ENCODE data around the gene NDUFAF8.

DNA sequence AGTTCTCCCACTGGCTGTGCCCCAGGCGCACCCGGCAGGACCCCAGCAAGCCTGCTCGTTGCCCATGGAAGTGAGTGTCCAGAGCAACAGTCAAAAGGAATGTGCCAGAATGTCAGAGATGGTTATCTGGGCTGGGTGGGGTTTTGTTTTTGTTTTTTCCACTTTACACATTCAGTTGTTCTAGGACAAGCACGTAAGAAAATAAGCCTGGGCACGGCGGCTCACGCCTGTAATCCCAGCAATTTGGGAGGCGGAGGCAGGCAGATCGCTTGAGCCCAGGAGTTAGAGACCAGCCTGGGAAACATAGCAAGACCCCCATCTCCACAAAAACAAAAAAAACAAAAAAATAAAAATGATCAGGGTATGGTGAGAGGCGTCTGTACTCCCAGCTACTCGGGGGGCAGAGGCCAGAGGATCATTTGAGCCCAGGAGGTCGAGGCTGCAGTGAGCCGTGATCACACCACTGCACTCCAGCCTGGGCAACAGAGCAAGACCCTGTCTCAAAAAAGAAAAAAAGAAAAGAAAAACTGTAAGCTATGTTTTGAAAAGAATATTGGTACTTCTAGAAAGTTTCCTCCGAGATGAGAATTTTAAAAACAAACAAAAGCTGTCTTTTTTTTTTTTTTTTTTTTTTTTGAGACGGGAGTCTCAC is 8.3 kb downstream of the NDUFAF8 start:
- TF ChIP-seq CTCF (conservative IDR thresholded peaks at IDR 0.05; ENCODE audit: low read length) (no peak), EZH2phosphoT487 (IDR thresholded peaks at IDR 0.05; ENCODE audit: borderline replicate concordance, low read depth, low read length) (no peak)
